ENCODE results near the gene AKT3.

The AKT3 gene

DNA sequence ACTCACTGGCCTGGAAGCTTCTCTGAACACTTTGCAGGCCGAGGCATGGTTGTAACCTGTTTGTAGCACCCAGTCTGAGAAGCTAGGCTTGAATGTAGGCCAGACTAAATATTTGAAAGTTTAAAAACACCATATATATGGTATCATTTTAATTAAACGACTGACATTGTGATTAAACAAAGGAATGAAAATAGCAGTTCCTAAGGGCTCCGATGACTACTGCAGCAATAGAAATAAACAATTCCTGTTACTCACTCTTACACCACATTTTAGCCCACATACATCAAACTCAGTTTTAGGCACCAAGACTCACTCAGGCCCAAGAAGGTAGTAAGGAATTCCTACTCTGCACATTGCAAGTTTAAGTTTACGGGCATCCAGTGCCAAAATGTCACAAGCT, 281.2 kb downstream of the AKT3 start:
- peak; percentile 34 for DNase-seq (ENCODE audit: low read depth)
- Histone ChIP-seq H3K27me3 (replicated peaks; ENCODE audit: control insufficient read depth, insufficient read depth, low read length) (no peaks in the 10 kb centered on the region), H3K9me3 (ENCODE audit: control insufficient read depth, low read length) (no peaks in the 10 kb centered on the region), H3K4me1 (ENCODE audit: control insufficient read depth, insufficient read depth, low read length) (no peaks in the 10 kb centered on the region), H3K36me3 (ENCODE audit: control insufficient read depth, insufficient read depth, low read length, severe bottlenecking) (peaks cover 5% of the 10 kb centered on the region), H3K9ac (ENCODE audit: low read length) (no peak overlapping the region), H3K4me3 (ENCODE audit: low read length) (no peak overlapping the region)

DNA sequence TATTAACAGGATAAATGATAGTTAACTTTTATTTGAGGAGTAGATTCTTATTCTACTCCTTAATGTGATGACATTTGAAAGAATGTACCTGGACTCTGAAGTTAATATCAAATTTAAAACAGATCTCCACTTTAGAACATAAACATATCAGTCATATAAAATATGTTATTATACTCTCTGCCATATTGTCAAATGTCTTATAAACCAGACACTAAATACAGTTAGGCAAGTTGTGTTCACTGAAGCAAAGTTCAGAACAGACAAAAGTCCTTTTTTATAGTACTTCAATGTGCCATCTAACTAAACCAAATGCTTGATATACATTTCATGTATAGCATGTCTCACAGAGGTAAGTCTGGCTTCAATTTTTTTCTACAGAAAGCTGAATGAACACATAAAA, 285.2 kb downstream of the AKT3 start:
- Histone ChIP-seq H3K27me3 (replicated peaks; ENCODE audit: control insufficient read depth, insufficient read depth, low read length) (no peaks in the 10 kb centered on the region), H3K36me3 (ENCODE audit: control insufficient read depth, insufficient read depth, low read length, severe bottlenecking) (peaks cover 22% of the 10 kb centered on the region), H3K9ac (ENCODE audit: low read length) (no peak overlapping the region), H3K4me1 (ENCODE audit: control insufficient read depth, insufficient read depth, low read length) (no peaks in the 10 kb centered on the region), H3K9me3 (ENCODE audit: control insufficient read depth, low read length) (peaks cover 6% of the 10 kb centered on the region), H3K4me3 (ENCODE audit: low read length) (no peak overlapping the region)
- no peak for DNase-seq (ENCODE audit: low read depth)

DNA sequence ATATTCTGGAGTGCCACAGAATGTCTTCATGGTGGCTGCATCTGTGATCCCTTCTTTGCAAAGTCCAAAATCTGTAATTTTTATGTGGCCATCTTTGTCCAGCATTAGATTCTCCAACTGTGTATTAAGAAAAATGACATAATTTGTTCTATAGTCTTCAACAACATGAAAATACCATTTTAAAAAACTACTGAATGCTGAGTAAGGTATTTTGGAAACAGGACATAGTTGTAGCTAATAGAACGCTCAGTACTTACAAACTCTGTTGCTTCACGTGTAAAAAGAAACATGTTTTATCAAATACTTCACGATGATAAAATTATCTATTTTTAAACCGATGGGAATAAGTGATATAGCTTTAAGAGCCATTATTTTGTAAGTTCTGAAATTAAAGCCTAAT, 286.3 kb downstream of the AKT3 start:
- DNase-seq (ENCODE audit: low read depth) = no peak
- H3K4me3 ChIP-seq (ENCODE audit: low read length) = no peak overlapping the region
- H3K9ac ChIP-seq (ENCODE audit: low read length) = no peak overlapping the region
- H3K4me1 ChIP-seq (ENCODE audit: control insufficient read depth, insufficient read depth, low read length) = peaks cover 1% of the 10 kb centered on the region
- H3K36me3 ChIP-seq (ENCODE audit: control insufficient read depth, insufficient read depth, low read length, severe bottlenecking) = peaks cover 22% of the 10 kb centered on the region
- H3K9me3 ChIP-seq (ENCODE audit: control insufficient read depth, low read length) = peaks cover 6% of the 10 kb centered on the region
- H3K27me3 ChIP-seq (replicated peaks; ENCODE audit: control insufficient read depth, insufficient read depth, low read length) = no peaks in the 10 kb centered on the region

- H3K9me3 ChIP-seq (ENCODE audit: control insufficient read depth, low read length) = peaks cover 6% of the 10 kb centered on the region
- H3K4me3 ChIP-seq (ENCODE audit: low read length) = no peak overlapping the region
- peaks cover 5% of the 10 kb centered on the region for H3K4me1 ChIP-seq (ENCODE audit: control insufficient read depth, insufficient read depth, low read length)
- H3K9ac ChIP-seq (ENCODE audit: low read length) = no peak overlapping the region
- DNase-seq (ENCODE audit: low read depth) = no peak
- H3K36me3 ChIP-seq (ENCODE audit: control insufficient read depth, insufficient read depth, low read length, severe bottlenecking) = peaks cover 22% of the 10 kb centered on the region
- no peaks in the 10 kb centered on the region for H3K27me3 ChIP-seq (replicated peaks; ENCODE audit: control insufficient read depth, insufficient read depth, low read length)
These were observed 287.6 kb downstream of the AKT3 start for GRCh38 chr1:243562473-243562872.

GRCh38 chr1:243561588-243562319, 288.3 kb downstream of the AKT3 start:
- Histone ChIP-seq H3K9me3 (ENCODE audit: control insufficient read depth, low read length) (peaks cover 6% of the 10 kb centered on the region), H3K4me1 (ENCODE audit: control insufficient read depth, insufficient read depth, low read length) (peaks cover 5% of the 10 kb centered on the region), H3K9ac (ENCODE audit: low read length) (no peak overlapping the region), H3K27me3 (replicated peaks; ENCODE audit: control insufficient read depth, insufficient read depth, low read length) (no peaks in the 10 kb centered on the region), H3K36me3 (ENCODE audit: control insufficient read depth, insufficient read depth, low read length, severe bottlenecking) (peaks cover 22% of the 10 kb centered on the region), H3K4me3 (ENCODE audit: low read length) (no peak overlapping the region)
- DNase-seq (ENCODE audit: low read depth) = no peak

DNA sequence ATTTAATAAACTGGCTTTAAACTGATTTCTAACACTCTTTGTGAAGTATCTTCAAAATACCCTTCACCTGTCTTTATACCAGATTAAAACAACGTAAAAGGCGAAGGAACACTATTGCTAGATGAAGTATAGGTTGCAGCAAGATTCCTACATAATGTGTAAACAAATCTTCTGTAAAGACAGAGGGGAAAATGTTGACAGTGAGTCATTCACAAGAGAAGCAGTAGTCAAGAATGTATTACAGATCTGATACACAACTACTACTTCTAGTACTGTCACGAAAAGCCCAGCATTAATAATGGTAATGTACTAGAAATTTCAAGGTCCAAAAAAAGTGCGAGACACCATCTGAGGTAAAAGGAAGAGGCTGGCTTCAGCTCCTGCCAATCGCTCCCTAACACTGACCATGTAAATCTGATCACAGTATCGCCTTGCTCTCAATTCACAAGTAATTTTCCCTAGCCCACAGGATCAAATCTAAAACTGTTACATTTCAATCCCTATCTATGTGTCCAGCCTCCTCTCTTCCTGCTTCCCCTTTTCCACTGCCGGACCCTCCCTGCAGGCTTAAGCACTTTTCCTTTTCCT, 290.4 kb downstream of the AKT3 start:
- Histone ChIP-seq H3K4me3 (ENCODE audit: low read length) (no peak overlapping the region), H3K36me3 (ENCODE audit: control insufficient read depth, insufficient read depth, low read length, severe bottlenecking) (peaks cover 18% of the 10 kb centered on the region), H3K4me1 (ENCODE audit: control insufficient read depth, insufficient read depth, low read length) (peaks cover 5% of the 10 kb centered on the region), H3K27me3 (replicated peaks; ENCODE audit: control insufficient read depth, insufficient read depth, low read length) (no peaks in the 10 kb centered on the region), H3K9me3 (ENCODE audit: control insufficient read depth, low read length) (peaks cover 6% of the 10 kb centered on the region), H3K9ac (ENCODE audit: low read length) (no peak overlapping the region)
- DNase-seq (ENCODE audit: low read depth) = peak; percentile 32

- H3K36me3 ChIP-seq (ENCODE audit: control insufficient read depth, insufficient read depth, low read length, severe bottlenecking) = peaks cover 16% of the 10 kb centered on the region
- peaks cover 5% of the 10 kb centered on the region for H3K4me1 ChIP-seq (ENCODE audit: control insufficient read depth, insufficient read depth, low read length)
- no peak overlapping the region for H3K4me3 ChIP-seq (ENCODE audit: low read length)
- no peak overlapping the region for H3K9ac ChIP-seq (ENCODE audit: low read length)
- H3K9me3 ChIP-seq (ENCODE audit: control insufficient read depth, low read length) = peaks cover 6% of the 10 kb centered on the region
- peak; percentile 27 for DNase-seq (ENCODE audit: low read depth)
- no peaks in the 10 kb centered on the region for H3K27me3 ChIP-seq (replicated peaks; ENCODE audit: control insufficient read depth, insufficient read depth, low read length)
These were observed 291.5 kb downstream of the AKT3 start for GRCh38 chr1:243558576-243558975.

GRCh38 chr1:243557866-243558265, 292.2 kb downstream of the AKT3 start:
- H3K4me1 ChIP-seq (ENCODE audit: control insufficient read depth, insufficient read depth, low read length) = peaks cover 5% of the 10 kb centered on the region
- H3K4me3 ChIP-seq (ENCODE audit: low read length) = no peak overlapping the region
- H3K9ac ChIP-seq (ENCODE audit: low read length) = no peak overlapping the region
- H3K27me3 ChIP-seq (replicated peaks; ENCODE audit: control insufficient read depth, insufficient read depth, low read length) = no peaks in the 10 kb centered on the region
- DNase-seq (ENCODE audit: low read depth) = no peak
- peaks cover 15% of the 10 kb centered on the region for H3K36me3 ChIP-seq (ENCODE audit: control insufficient read depth, insufficient read depth, low read length, severe bottlenecking)
- H3K9me3 ChIP-seq (ENCODE audit: control insufficient read depth, low read length) = peaks cover 6% of the 10 kb centered on the region

- H3K9me3 ChIP-seq (ENCODE audit: control insufficient read depth, low read length) = no peaks in the 10 kb centered on the region
- H3K4me1 ChIP-seq (ENCODE audit: control insufficient read depth, insufficient read depth, low read length) = peaks cover 9% of the 10 kb centered on the region
- H3K36me3 ChIP-seq (ENCODE audit: control insufficient read depth, insufficient read depth, low read length, severe bottlenecking) = no peaks in the 10 kb centered on the region
- no peak overlapping the region for H3K9ac ChIP-seq (ENCODE audit: low read length)
- no peak for DNase-seq (ENCODE audit: low read depth)
- H3K4me3 ChIP-seq (ENCODE audit: low read length) = no peak overlapping the region
- H3K27me3 ChIP-seq (replicated peaks; ENCODE audit: control insufficient read depth, insufficient read depth, low read length) = no peaks in the 10 kb centered on the region
These were observed 295.4 kb downstream of the AKT3 start for GRCh38 chr1:243554686-243555085.

GRCh38 chr1:243553090-243553489, 297.0 kb downstream of the AKT3 start:
- Histone ChIP-seq H3K36me3 (ENCODE audit: control insufficient read depth, insufficient read depth, low read length, severe bottlenecking) (no peaks in the 10 kb centered on the region), H3K9me3 (ENCODE audit: control insufficient read depth, low read length) (no peaks in the 10 kb centered on the region), H3K27me3 (replicated peaks; ENCODE audit: control insufficient read depth, insufficient read depth, low read length) (no peaks in the 10 kb centered on the region), H3K4me3 (ENCODE audit: low read length) (no peak overlapping the region), H3K4me1 (ENCODE audit: control insufficient read depth, insufficient read depth, low read length) (peaks cover 15% of the 10 kb centered on the region), H3K9ac (ENCODE audit: low read length) (no peak overlapping the region)
- DNase-seq (ENCODE audit: low read depth) = no peak

- peaks cover 15% of the 10 kb centered on the region for H3K4me1 ChIP-seq (ENCODE audit: control insufficient read depth, insufficient read depth, low read length)
- H3K9ac ChIP-seq (ENCODE audit: low read length) = no peak overlapping the region
- no peaks in the 10 kb centered on the region for H3K27me3 ChIP-seq (replicated peaks; ENCODE audit: control insufficient read depth, insufficient read depth, low read length)
- no peak for DNase-seq (ENCODE audit: low read depth)
- no peak overlapping the region for H3K4me3 ChIP-seq (ENCODE audit: low read length)
- H3K9me3 ChIP-seq (ENCODE audit: control insufficient read depth, low read length) = no peaks in the 10 kb centered on the region
- no peaks in the 10 kb centered on the region for H3K36me3 ChIP-seq (ENCODE audit: control insufficient read depth, insufficient read depth, low read length, severe bottlenecking)
These were observed 299.8 kb downstream of the AKT3 start for GRCh38 chr1:243550276-243550675.
